Mesenteric fat pad (tissue), 1 donor: ENCODE measurements around the gene ZBTB34. TPM values are rescaled to one million over a fixed set of nuclear protein-coding genes. Genes with fewer than 3 reads are reported as not detected.

Experiments used
- DNase-seq: peaks from one replicate; pipeline ENCODE4 v3.0.0-alpha.2; 2020; ENCODE audit warnings: low spot score
- total RNA-seq: library from RNA; stranded (reverse); fragmentation: NEBNext Ultra II Directional; extraction: Animal tissue kit (Norgen Biotek cat#: 25700); gene quantifications from one replicate; pipeline ENCODE4 v1.2.1, GENCODE V29; 2021
- donor health status: DM: yes; HTN: yes; CAD: no.

The ZBTB34 gene
- total RNA-seq, 1 donor from 2014 or later = 9.4 TPM

DNA sequence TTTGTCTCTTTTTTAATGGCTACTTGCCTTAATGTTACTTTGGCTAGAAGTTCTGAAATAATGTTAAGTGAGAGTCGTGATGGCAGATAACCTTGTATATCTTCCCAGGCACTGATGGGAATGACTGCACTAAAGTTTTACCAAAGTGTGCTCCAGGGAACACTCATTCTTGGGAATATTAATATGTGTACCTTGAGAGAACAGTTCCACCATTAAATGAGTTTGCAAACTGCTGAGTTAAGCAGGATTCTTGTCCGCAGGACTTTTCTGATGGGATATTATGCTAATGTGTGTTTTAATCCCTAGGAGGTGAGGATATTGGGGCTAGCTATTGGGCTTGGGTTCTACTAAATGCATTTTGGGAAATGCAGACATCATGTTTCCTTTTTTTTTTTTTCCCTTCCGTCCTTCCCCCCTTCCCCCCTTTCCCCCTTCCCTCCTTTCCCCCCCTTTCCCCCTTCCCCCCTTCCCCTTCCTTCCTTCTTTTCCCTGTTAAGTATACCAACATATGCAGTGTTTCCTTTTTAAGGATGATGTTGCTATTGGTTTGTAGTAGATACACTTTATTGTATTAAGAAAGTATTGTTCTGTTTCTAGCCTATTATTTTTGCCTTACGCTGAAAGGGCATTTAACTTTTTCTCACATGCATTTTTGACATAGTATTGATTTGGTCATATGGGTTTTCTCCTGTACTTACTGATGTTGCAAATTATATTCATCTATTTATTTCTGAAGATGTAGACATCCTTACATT, 15.5 kb downstream of the ZBTB34 start:
- no peak for DNase-seq

DNA sequence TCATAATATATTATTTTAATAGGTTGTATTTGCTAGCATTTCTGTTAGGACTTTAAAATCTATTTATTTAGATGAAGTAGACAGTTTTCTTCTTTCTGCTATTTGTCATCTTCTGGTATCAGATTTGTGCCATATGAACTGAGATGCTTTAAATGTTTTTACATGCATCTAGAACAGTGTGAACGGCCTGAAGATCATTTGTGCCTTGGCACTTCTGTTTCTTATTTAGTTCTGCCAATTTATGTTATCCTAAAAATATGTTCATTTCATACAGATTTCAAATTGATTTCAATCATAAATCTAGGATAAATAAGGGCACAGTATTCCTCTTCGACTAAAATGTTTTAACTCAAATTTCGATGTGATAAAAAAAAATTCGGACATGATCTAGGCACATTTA, 16.1 kb downstream of the ZBTB34 start:
- no peak for DNase-seq

DNA sequence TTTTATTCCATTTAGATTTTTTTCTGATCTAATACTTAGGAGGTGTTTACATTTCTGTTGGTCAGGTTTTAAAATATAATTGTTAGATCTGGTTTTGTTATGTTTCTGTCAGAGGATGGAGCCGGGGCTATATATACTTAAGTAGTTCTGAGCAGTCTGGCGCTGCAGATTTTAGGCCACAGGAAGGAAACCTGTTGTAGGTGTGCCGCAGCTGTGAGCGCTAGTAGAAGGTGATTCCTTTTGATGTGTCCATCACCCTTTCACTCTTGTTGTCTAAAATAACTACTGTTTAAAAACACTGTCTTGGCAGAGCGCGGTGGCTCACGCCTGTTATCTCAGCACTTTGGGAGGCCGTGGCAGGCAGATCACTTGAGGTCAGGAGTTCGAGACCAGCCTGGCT, 17.0 kb downstream of the ZBTB34 start:
- DNase-seq = no peak

- no peak for DNase-seq
These were observed 18.8 kb downstream of the ZBTB34 start for GRCh38 chr9:126879288-126879687.

DNA sequence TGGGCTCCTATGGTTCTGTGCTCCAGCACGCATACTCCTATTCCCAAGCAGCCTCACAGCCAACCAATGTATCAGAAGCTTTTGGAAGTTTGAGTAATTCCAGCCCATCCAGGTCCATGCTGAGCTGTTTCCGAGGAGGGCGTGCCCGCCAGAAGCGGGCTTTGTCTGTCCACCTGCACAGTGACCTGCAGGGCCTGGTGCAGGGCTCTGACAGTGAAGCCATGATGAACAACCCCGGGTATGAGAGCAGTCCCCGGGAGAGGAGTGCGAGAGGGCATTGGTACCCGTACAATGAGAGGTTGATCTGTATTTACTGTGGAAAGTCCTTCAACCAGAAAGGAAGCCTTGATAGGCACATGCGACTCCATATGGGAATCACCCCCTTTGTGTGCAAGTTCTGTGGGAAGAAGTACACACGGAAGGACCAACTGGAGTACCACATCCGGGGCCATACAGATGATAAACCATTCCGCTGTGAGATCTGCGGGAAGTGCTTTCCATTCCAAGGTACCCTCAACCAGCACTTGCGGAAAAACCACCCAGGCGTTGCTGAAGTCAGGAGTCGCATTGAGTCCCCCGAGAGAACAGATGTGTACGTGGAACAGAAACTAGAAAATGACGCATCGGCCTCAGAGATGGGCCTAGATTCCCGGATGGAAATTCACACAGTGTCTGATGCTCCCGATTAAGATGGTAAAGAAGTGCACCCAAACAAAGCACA, 19.9 kb downstream of the ZBTB34 start:
- DNase-seq = no peak

DNA sequence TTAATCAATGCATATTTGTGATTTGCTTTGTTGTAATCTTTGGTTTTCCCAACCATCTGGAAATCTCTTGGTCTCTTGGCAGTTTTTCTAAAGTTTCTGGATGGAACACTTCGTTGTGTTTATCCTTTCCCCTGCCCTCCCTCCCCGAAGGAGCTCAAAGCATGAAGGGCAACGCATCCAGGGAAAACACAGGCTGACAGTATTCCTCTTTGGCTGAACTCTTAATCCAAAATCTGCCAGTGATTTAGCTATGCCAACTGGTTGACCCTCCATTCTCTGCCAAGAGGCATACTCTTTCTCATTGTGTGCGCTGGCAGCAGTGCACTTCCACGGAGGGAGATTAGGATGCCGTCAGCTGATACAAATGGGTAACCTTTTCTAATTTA, 20.5 kb downstream of the ZBTB34 start:
- no peak for DNase-seq

GRCh38 chr9:126882746-126883145, 22.3 kb downstream of the ZBTB34 start:
- DNase-seq = peak; percentile 72

GRCh38 chr9:126883636-126884035, 23.2 kb downstream of the ZBTB34 start:
- no peak for DNase-seq

DNA sequence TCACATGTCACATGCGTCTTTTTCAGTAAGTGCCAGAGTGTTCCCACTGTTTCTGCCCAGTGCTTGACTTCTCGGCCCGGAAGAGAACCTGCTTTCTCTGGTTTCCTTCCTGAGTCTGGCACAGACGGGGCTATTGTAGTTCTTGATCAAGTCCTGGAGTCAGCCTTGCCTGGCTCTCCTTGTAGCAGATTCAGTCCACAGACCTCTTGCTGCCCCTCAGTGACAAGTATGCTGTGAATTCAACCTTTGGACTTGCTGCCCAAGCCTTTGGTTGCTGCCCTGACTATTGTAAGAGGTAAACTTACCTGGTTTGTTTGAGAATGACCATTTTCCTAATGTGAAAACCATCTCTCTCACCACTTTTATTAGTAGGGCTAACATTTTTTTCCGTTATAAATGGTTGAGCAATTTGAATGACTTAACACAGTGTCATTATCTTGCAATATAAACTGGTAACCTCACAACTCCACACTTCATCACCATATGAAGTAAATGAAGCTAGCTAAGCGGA, 24.7 kb downstream of the ZBTB34 start:
- DNase-seq = no peak

- DNase-seq = no peak
These were observed 25.8 kb downstream of the ZBTB34 start for GRCh38 chr9:126886034-126886822.

GRCh38 chr9:126886897-126887296, 26.5 kb downstream of the ZBTB34 start:
- no peak for DNase-seq

GRCh38 chr9:126891676-126892075, 31.2 kb downstream of the ZBTB34 start:
- no peak for DNase-seq

DNA sequence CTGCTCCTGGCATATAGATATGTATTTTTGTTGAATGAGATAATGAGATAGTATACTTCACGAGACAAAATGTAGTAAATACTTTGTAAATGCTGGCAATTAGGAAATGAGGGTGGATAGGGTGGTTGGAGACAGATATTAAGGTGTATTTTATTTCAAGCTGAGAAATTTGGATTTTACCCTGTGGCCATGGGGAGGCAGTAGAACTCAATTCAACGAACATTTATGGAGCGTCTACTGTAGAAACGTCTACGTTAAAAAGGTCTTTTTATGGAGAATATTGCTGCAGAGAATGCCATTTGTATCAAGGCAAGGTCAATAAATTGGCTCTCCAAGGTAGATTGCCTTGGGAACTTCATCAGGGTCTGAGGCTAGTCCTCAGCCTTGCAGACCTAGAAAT, 32.6 kb downstream of the ZBTB34 start:
- DNase-seq = no peak

GRCh38 chr9:126894052-126894603, 33.7 kb downstream of the ZBTB34 start:
- peak; percentile 26 for DNase-seq

DNA sequence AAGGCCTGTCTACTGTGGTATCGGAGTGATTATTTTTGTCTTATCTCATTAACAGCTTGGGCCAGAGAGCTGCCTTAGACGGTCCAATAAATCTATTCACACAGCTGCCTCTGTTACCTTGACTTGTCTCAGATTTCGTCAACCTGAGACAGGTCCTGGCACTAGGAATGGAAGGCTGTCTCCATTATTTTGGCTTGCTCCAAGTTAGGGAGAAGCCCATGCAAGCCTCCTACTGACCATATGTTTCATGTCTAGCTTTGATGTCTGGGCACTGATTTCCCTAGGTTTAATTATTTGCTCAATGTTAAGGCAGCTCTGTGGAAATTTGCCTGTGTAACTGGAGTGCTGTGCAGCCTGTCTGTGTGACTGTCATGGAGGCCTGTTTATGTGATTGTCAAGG, 41.8 kb downstream of the ZBTB34 start:
- DNase-seq = no peak

DNA sequence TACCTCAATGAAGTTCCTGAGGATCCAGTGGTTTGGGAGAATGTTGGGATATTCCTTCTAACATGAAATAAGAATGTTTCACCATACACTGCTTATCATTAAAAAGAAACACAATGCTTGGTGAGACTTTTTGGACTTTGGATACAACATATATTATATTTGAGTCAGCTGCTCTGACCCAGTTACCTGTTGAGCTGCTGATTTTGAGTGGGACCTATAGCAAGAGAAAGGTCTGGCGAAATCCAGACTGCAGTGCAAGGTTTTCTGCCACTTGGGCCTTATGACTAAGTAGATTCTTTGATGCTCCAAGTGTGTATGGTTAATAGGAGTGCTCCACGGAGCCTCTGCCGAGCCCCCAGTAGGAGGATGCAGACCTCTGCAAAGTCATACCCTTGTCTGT, 44.1 kb downstream of the ZBTB34 start:
- no peak for DNase-seq

DNA sequence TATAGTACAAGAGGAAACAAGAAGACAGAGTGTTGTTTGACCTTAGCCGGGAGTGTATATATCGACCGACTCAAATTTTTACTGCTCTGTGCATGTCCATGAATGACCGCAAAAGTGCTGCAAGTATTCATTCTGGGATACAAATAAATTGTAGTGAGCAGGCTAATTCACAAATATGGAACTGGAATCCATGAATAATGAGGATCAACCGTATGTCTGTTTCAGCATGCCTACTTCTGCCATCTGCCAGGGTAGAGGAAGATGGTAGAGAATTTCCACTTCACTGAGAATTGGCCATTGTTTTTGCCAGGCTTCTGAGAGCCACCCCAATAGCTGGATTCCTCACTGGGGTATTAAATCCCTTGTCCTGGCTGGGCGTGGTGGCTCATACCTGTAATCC, 45.7 kb downstream of the ZBTB34 start:
- no peak for DNase-seq

DNA sequence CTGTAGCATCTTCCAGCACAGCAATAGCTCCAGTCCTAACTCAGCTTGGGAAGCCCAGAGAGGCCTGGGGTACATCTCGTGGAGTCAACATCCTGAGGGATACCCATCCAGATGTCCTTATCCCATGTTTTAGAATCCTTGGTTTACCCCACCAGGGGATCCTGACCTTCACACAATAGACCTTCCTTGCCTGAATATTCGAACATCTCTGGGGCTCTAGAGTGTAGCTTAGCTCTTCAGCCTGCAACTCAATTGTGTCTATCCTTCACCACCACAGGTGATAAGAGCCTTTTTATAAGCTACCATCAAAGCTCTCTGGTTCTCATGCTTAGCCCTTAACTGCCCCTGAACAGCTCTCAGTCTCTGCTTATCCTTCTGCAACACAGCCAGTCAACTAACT, 46.6 kb downstream of the ZBTB34 start:
- DNase-seq = peak; percentile 16

- peak; percentile 98 for DNase-seq
These were observed 54.2 kb downstream of the ZBTB34 start, which contains the start of gene RALGPS1 for GRCh38 chr9:126914458-126915280. Gene RALGPS1 (plus strand): TSS chr9:126914782. CDS start chr9:126962290, 47,508 bp downstream.

- DNase-seq = no peak
These were observed 54.9 kb downstream of the ZBTB34 start for GRCh38 chr9:126915281-126915816.
